ENCODE measurements around the gene SHMT1. TPM values are rescaled to one million over a fixed set of nuclear protein-coding genes. Genes with fewer than 3 reads are reported as not detected.
"Not testable (repeated sequence)": the region's sequence is repeated elsewhere in the genome, so short reads cannot be mapped to it uniquely, and the experiment has no call there.

The SHMT1 gene
- total RNA-seq, 1 donor from 2014 or later: 5.1 TPM

- DNase-seq (ENCODE audit: low spot score): no peak
These were observed 36.8 kb downstream of the SHMT1 start for GRCh38 chr17:18326572-18326971.

- DNase-seq (ENCODE audit: low spot score): no peak
These were observed 37.3 kb downstream of the SHMT1 start for GRCh38 chr17:18326039-18326438.

- DNase-seq (ENCODE audit: low spot score): no peak
These were observed 39.0 kb downstream of the SHMT1 start for GRCh38 chr17:18324140-18325050.

GRCh38 chr17:18323507-18324139 lies 39.7 kb downstream of the SHMT1 start:
- no peak for DNase-seq (ENCODE audit: low spot score)

GRCh38 chr17:18323007-18323406 lies 40.3 kb downstream of the SHMT1 start:
- no peak for DNase-seq (ENCODE audit: low spot score)

GRCh38 chr17:18322522-18322921 lies 40.8 kb downstream of the SHMT1 start:
- DNase-seq (ENCODE audit: low spot score): no peak

GRCh38 chr17:18321309-18321708 lies 42.0 kb downstream of the SHMT1 start:
- no peak for DNase-seq (ENCODE audit: low spot score)

GRCh38 chr17:18320301-18320700 lies 43.0 kb downstream of the SHMT1 start:
- DNase-seq (ENCODE audit: low spot score): no peak

- DNase-seq (ENCODE audit: low spot score): peak; percentile 57
These were observed 43.6 kb downstream of the SHMT1 start for GRCh38 chr17:18319604-18320256.

GRCh38 chr17:18318771-18319450 lies 44.4 kb downstream of the SHMT1 start:
- DNase-seq (ENCODE audit: low spot score): no peak

GRCh38 chr17:18318117-18318516 lies 45.2 kb downstream of the SHMT1 start:
- no peak for DNase-seq (ENCODE audit: low spot score)

GRCh38 chr17:18315961-18316360 lies 47.4 kb downstream of the SHMT1 start:
- DNase-seq (ENCODE audit: low spot score): no peak

GRCh38 chr17:18315562-18315922 lies 47.8 kb downstream of the SHMT1 start:
- no peak for DNase-seq (ENCODE audit: low spot score)

- DNase-seq (ENCODE audit: low spot score): peak; percentile 100
These were observed 48.4 kb downstream of the SHMT1 start, which contains the start of the genes SMCR8 and TOP3A for GRCh38 chr17:18314731-18315561. Gene SMCR8, plus strand, starts transcription at chr17:18315293. Its CDS starts 497 bp downstream, at chr17:18315790. Gene TOP3A, minus strand, starts transcription at chr17:18314994. Its CDS starts 216 bp downstream, at chr17:18314778.

GRCh38 chr17:18314059-18314730 lies 49.2 kb downstream of the SHMT1 start:
- peak; percentile 14 for DNase-seq (ENCODE audit: low spot score)

GRCh38 chr17:18309202-18309601 lies 54.1 kb downstream of the SHMT1 start:
- DNase-seq (ENCODE audit: low spot score): no peak

- DNase-seq (ENCODE audit: low spot score): not testable (repeated sequence)
These were observed 60.1 kb downstream of the SHMT1 start for GRCh38 chr17:18303206-18303605.

- no peak for DNase-seq (ENCODE audit: low spot score)
These were observed 62.4 kb downstream of the SHMT1 start for GRCh38 chr17:18300725-18301480.

- not testable (repeated sequence) for DNase-seq (ENCODE audit: low spot score)
These were observed 65.3 kb downstream of the SHMT1 start for GRCh38 chr17:18298061-18298460.

Measured in umbilical cord (tissue), 2 donors.